ENCODE results near the gene AMZ1.

The AMZ1 gene

GRCh38 chr7:2658941-2659340 lies 29.1 kb upstream of the AMZ1 start:
- H3K4me3 ChIP-seq (ENCODE audit: low read length), result no peak overlapping the region
- TF ChIP-seq, protein P1, sequence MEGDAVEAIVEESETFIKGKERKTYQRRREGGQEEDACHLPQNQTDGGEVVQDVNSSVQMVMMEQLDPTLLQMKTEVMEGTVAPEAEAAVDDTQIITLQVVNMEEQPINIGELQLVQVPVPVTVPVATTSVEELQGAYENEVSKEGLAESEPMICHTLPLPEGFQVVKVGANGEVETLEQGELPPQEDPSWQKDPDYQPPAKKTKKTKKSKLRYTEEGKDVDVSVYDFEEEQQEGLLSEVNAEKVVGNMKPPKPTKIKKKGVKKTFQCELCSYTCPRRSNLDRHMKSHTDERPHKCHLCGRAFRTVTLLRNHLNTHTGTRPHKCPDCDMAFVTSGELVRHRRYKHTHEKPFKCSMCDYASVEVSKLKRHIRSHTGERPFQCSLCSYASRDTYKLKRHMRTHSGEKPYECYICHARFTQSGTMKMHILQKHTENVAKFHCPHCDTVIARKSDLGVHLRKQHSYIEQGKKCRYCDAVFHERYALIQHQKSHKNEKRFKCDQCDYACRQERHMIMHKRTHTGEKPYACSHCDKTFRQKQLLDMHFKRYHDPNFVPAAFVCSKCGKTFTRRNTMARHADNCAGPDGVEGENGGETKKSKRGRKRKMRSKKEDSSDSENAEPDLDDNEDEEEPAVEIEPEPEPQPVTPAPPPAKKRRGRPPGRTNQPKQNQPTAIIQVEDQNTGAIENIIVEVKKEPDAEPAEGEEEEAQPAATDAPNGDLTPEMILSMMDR (conservative IDR thresholded peaks at IDR 0.05; ENCODE audit: low read length), result no peak
- DNase-seq (ENCODE audit: low read depth), result no peak

DNA sequence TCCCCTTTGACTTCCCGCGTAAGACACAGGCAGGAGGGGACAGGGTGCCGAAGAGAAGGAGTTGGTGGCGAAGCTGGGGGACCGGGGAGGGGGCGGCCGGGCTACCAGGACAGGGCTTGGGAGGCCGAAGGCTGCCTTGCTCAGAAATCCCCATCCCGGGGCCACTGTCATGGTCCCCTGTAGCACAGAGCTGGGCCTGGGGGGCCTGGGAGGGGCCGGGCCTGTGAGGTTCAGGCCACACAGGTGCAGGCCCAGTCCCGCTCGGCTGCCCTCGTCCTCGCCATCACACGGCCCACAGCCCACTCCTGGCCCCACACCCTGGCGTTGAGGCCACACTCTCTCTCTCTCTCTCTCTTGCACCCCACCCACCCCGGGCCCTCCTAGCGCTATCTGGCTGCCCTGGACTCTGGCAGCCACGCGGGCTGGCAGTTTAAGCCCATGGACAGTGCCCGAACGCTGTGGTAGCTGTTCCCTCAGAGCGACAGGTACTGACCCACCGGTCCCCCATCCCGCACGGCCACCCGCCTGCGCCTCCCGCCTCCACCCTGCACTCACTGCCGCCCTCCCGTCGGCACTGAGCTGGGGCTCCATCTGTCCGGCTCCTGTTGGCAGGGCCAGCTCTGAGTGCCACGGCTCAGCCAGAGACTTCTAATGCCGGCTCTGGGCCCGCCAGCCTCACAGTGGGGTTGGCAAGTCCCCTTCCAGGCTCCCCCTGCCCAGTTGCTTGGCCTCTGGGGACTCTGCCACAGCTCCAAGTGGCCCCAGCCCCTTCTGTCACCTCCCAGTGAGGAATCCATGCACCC lies 28.2 kb upstream of the AMZ1 start:
- TF ChIP-seq, protein P1 (conservative IDR thresholded peaks at IDR 0.05; ENCODE audit: low read length), result no peak
- H3K4me3 ChIP-seq (ENCODE audit: low read length), result no peak overlapping the region
- DNase-seq (ENCODE audit: low read depth), result no peak

DNA sequence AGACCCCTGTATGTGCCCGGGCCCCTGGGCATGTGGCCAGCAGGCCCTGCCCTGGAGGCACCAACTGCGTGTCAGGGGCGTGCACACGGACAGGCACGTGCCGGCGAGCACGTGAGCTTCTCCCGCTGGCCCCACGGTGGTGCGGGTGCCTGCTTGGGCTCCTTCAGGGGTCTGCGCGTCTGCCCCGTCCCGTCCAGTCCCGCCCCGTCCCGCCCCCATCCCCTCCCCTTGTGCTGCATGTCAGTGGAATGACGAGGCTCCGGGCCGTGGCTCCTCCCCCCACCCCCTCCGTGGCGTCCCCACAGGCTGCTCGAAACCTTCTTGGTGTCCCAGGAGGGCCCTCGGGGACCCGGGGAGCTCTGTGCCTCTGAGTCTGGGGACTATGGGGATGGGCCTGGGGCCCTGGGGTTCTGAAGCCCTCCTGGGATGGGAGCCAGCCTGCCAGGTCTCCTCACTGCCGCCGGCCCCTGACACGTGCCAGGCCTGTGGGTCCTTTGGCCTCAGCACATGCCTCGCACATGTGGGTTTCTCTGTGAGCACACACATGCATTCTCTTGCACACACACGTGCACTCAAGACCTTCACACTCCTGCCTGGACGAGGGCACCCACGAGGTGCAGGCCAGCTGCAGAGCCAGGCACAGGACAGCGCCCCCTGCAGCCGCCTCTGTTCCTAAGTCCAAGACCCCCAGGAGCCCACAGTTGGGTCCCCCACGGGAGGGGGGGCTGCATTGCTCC lies 27.5 kb upstream of the AMZ1 start:
- TF ChIP-seq, protein P1 (conservative IDR thresholded peaks at IDR 0.05; ENCODE audit: low read length), result peak; percentile 33
- DNase-seq (ENCODE audit: low read depth), result no peak
- no peak overlapping the region for H3K4me3 ChIP-seq (ENCODE audit: low read length)

GRCh38 chr7:2661096-2661449 lies 26.9 kb upstream of the AMZ1 start:
- H3K4me3 ChIP-seq (ENCODE audit: low read length), result no peak overlapping the region
- TF ChIP-seq, protein P1 (conservative IDR thresholded peaks at IDR 0.05; ENCODE audit: low read length), result no peak
- no peak for DNase-seq (ENCODE audit: low read depth)

- H3K4me3 ChIP-seq (ENCODE audit: low read length), result no peak overlapping the region
- no peak for DNase-seq (ENCODE audit: low read depth)
- TF ChIP-seq, protein P1 (conservative IDR thresholded peaks at IDR 0.05; ENCODE audit: low read length), result no peak
Measured at GRCh38 chr7:2661602-2662272, 26.3 kb upstream of the AMZ1 start.

GRCh38 chr7:2662273-2663120 lies 25.5 kb upstream of the AMZ1 start:
- no peak overlapping the region for H3K4me3 ChIP-seq (ENCODE audit: low read length)
- TF ChIP-seq, protein P1 (conservative IDR thresholded peaks at IDR 0.05; ENCODE audit: low read length), result no peak

More at GRCh38 chr7:2662273-2663120, 25.5 kb upstream of the AMZ1 start:
- no peak for DNase-seq (ENCODE audit: low read depth)

Data from AG10803 (cell line).